ENCODE measurements around the gene ERICH3.

Gene ERICH3, protein sequence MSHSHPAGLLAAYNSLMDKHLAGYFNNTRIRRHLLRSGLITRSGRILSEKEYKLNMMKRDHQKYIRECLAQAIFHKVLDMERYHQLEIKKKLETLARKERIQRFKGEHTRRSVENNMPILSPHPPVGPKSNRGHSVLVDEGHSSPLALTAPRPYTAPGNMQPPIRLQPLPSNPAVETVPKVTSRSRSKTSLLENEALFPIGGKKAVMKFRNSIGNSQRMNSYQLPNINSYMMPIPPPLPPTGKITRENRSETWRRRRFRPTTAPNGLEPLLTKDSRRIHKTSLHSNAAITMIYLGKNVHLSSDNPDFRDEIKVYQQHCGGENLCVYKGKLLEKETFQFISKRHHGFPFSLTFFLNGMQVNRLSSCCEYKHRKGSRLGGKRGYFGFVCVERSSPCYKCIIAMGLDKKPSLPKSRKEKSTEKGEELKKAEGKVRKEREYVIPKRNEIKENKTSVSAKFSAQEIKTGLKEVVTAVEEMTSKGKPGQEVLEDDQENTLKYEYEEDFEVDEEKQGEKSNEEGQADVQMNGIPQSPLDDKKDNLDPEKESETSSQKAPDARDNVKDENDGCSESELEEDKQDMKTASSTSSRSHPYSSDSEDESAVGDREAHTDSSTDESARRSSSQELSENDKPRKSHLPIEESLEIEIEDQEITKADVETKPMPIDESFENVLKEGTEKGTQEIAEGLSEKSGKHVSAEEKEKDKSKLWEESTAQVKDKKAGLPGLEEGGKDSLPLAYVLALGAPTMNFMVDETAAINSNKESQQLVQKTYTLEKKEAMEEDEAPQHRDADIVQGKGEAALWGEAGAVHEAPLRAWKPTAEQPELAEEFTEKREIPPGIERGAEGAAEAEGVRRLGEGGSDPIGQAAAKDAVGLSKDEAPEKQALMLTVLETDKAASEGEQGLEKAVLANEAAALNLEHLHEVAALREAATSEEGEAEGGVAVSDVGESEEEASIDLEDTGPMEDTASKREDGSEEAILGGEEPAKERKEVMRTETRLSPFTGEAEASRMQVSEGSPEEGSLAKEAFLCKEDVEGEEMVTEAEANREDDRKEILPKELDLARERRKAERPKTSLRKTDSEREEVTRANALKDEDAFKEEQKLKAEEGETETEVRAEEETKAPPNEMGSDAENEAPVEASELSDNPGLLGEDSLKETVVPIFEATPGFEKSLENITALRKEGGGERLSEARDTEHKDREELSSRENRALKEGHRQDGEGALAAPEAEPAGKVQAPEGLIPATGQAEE (N-terminal part only)

DNA sequence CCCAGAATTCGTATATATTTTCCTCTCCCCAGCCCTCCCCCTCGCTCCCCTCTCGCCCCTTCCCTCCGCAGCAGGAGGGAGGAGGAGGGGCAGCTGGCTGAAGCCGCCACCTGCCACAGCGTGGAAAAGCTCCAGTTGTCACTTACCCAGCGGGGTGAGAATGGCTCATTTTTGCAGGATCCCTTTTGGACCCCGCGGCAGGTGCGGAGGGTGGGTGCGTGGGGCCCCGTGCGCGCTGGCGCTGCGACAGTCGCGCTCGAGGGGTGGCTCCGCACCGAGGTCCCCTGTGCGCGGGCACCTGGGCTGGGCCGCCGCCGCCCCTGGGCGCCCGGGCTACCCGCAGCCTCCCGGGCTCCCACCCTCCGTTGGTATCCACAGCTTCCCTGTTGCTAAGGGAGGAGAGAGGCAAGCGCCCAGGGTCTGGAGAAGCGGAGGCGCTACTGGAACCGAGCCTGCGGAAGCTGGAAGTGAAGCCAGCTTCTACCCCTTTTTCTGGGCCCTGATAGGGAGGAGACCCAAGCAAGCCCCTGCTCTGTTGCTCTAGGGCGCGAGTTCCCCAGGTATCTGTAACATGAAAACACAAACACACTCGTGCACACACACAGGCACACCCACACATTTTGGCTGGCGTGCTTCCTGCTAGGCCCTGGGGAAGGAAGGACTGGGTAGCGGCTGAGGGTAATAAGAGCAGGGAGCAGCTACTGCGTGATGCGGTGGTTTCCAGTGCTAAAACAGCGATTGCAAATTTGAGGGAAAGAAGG lies at the start of gene ERICH3:
Gene ERICH3 (minus strand): TSS at position 442 of the 761 bp plus-strand sequence. CDS start 273 bp downstream, at position 169.
- peaks cover 0 to 8% of the 10 kb centered on the region in 2 donors for H3K9me3 ChIP-seq (ENCODE audit: control insufficient read depth in 1 of 2, low read length in 2 of 2)
- no peak within 1 kb of the TSS for H3K27ac ChIP-seq (ENCODE audit: low read length)
- no peaks in the 10 kb centered on the region for H3K27me3 ChIP-seq (ENCODE audit: low read depth, low read length)
- H3K36me3 ChIP-seq (ENCODE audit: control insufficient read depth in 1 of 2, insufficient read depth in 2 of 2, low read length in 2 of 2): no peaks in the 10 kb centered on the region
- peaks cover 0 to 9% of the 10 kb centered on the region in 2 donors for H3K4me1 ChIP-seq (ENCODE audit: control insufficient read depth in 1 of 2, insufficient read depth in 2 of 2, low read length in 2 of 2)
- H3K4me3 ChIP-seq (ENCODE audit: low read depth in 1 of 2, low read length in 2 of 2): peak within 1 kb of the TSS; percentile 12 to 69

DNA sequence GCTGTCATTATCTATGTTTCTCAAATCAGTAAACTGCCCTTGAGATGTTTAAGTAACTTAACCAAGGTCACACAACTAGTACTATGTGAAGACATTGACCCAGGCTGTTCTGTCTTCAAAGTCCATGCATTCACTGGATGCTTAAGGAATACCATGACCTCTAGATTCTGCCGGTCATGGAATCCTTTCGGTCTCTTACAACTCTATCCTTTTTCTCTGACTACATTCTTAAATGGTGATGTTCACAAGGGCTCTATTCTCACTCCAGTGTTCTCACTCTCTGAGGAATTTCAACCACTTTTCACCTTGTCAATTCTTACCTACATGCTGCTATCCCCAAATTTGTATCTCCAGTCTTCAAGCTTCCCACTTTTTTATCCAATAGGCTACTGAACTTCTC lies 44.0 kb upstream of the ERICH3 start:
- Histone ChIP-seq H3K27ac (ENCODE audit: low read length) (no peak overlapping the region), H3K9me3 (ENCODE audit: control insufficient read depth in 1 of 2, low read length in 2 of 2) (no peaks in the 10 kb centered on the region), H3K4me3 (ENCODE audit: low read depth in 1 of 2, low read length in 2 of 2) (no peak overlapping the region), H3K36me3 (ENCODE audit: control insufficient read depth in 1 of 2, insufficient read depth in 2 of 2, low read length in 2 of 2) (peaks cover 42 to 63% of the 10 kb centered on the region in 2 donors), H3K4me1 (ENCODE audit: control insufficient read depth in 1 of 2, insufficient read depth in 2 of 2, low read length in 2 of 2) (peaks cover 0 to 9% of the 10 kb centered on the region in 2 donors), H3K27me3 (ENCODE audit: low read depth, low read length) (no peaks in the 10 kb centered on the region)

DNA sequence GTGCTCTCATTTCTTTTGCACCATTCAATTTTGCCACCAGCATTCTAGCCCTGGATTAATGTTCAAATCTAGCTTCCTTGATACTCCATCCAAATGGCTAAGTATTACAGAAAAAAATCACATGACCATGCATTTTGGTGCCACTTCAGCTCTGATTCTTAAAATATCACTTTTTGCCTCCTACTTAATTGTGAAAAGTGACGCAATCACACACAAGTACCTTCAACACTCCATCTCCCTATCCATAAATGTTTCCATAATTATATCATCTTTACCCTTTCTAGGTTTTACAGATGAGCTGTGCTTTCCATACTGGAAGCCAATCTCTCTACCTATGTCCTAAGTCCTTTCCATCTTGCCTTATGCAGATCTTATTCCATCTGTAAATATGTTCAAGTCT lies 43.2 kb upstream of the ERICH3 start:
- Histone ChIP-seq H3K4me3 (ENCODE audit: low read depth in 1 of 2, low read length in 2 of 2) (no peak overlapping the region), H3K27me3 (ENCODE audit: low read depth, low read length) (no peaks in the 10 kb centered on the region), H3K4me1 (ENCODE audit: control insufficient read depth in 1 of 2, insufficient read depth in 2 of 2, low read length in 2 of 2) (peaks cover 0 to 9% of the 10 kb centered on the region in 2 donors), H3K36me3 (ENCODE audit: control insufficient read depth in 1 of 2, insufficient read depth in 2 of 2, low read length in 2 of 2) (peaks cover 36 to 59% of the 10 kb centered on the region in 2 donors), H3K27ac (ENCODE audit: low read length) (no peak overlapping the region), H3K9me3 (ENCODE audit: control insufficient read depth in 1 of 2, low read length in 2 of 2) (no peaks in the 10 kb centered on the region)

DNA sequence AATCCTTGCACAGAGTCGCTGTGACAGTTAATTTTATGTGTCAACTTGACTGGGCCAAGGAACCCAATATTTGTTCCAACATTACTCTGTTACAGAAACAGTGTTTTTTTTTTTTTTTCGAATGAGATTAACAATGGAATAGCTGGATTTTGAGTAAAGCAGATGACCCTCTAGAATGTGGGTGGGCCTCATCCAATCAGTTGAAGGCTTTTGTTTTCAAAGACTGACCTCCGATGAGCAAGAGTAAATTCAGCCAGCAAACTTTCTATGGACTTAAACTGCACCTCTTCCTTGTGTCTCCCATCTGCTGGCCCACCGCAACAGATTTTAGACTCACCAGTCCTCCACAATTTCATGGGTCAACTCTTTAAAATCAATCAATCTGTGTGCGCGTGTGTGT lies 42.2 kb upstream of the ERICH3 start:
- H3K36me3 ChIP-seq (ENCODE audit: control insufficient read depth in 1 of 2, insufficient read depth in 2 of 2, low read length in 2 of 2): peaks cover 36 to 59% of the 10 kb centered on the region in 2 donors
- H3K27ac ChIP-seq (ENCODE audit: low read length): no peak overlapping the region
- H3K4me1 ChIP-seq (ENCODE audit: control insufficient read depth in 1 of 2, insufficient read depth in 2 of 2, low read length in 2 of 2): peaks cover 0 to 9% of the 10 kb centered on the region in 2 donors
- no peak overlapping the region for H3K4me3 ChIP-seq (ENCODE audit: low read depth in 1 of 2, low read length in 2 of 2)
- no peaks in the 10 kb centered on the region for H3K27me3 ChIP-seq (ENCODE audit: low read depth, low read length)
- H3K9me3 ChIP-seq (ENCODE audit: control insufficient read depth in 1 of 2, low read length in 2 of 2): no peaks in the 10 kb centered on the region

DNA sequence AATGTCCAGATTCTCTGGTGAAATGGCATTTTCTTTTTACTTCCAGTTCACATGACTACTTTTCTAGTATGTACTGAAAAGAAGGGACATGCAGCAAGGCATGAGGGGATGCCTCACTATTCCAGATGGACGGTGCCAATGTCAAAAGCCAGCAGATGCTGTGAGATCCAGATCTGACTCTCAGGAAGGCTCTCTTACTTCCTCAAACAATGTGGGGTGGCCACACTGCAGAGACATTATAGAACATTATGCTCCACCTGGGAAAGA lies 41.6 kb upstream of the ERICH3 start:
- Histone ChIP-seq H3K4me1 (ENCODE audit: control insufficient read depth in 1 of 2, insufficient read depth in 2 of 2, low read length in 2 of 2) (peaks cover 0 to 9% of the 10 kb centered on the region in 2 donors), H3K4me3 (ENCODE audit: low read depth in 1 of 2, low read length in 2 of 2) (no peak overlapping the region), H3K9me3 (ENCODE audit: control insufficient read depth in 1 of 2, low read length in 2 of 2) (no peaks in the 10 kb centered on the region), H3K36me3 (ENCODE audit: control insufficient read depth in 1 of 2, insufficient read depth in 2 of 2, low read length in 2 of 2) (peaks cover 33 to 59% of the 10 kb centered on the region in 2 donors), H3K27ac (ENCODE audit: low read length) (no peak overlapping the region), H3K27me3 (ENCODE audit: low read depth, low read length) (no peaks in the 10 kb centered on the region)

DNA sequence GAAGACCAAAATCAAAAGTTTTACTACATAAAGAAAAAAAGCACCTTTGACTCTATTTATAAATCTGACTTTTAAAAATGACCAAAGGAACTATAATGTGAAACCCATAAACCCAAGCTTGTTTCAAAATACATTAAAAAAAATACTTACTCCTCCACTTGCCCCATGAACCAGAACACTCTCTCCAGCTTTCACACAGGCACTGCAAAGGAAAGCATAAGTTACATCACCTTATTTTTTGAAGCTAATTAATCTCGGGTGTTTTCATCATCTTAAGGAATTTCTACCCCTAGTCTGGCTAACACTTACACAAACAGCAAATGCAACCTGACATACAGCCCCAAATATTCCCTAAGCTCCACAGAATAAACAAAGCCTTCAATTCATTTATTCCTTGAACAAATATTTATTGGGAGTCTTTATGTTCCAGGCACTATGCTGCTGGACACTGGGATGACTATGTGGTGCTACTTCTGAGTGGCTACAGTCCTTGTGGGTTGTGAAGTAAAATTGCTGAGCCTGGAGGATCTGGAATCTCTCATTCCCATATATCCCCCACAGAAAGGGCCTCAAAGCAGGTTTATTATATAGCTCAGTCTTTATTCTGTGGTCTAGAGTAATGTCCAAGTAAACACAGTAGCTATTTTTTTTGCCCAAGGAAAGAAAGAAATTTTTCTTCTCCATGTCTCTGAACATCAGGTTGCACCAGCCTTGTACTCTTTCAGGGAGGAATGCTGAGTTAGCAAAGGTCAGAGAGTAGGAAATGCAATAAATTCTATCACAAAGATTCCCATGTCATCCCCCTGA lies 41.0 kb upstream of the ERICH3 start:
- Histone ChIP-seq H3K4me1 (ENCODE audit: control insufficient read depth in 1 of 2, insufficient read depth in 2 of 2, low read length in 2 of 2) (peaks cover 0 to 9% of the 10 kb centered on the region in 2 donors), H3K36me3 (ENCODE audit: control insufficient read depth in 1 of 2, insufficient read depth in 2 of 2, low read length in 2 of 2) (peaks cover 28 to 56% of the 10 kb centered on the region in 2 donors), H3K4me3 (ENCODE audit: low read depth in 1 of 2, low read length in 2 of 2) (no peak overlapping the region), H3K9me3 (ENCODE audit: control insufficient read depth in 1 of 2, low read length in 2 of 2) (no peaks in the 10 kb centered on the region), H3K27me3 (ENCODE audit: low read depth, low read length) (no peaks in the 10 kb centered on the region), H3K27ac (ENCODE audit: low read length) (no peak overlapping the region)

DNA sequence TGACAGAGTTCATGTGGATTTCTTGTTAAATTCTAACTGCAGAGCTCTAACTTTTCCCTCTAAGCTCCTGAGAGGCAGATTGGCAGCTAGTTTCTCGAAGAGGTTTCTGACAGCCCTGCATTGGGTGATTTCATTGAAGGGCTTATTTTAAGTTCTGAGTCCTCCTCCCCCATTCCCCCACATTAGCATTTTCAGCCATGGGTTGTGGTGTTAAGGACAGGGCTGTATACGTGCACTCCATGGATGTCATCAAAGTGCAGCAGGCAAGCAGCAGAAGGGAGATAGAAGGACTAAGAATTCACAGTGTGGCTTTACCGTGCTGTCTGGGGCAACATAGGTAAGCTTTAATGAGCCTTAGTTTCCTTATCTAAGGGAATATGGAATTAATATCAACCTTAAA lies 40.3 kb upstream of the ERICH3 start:
- H3K9me3 ChIP-seq (ENCODE audit: control insufficient read depth in 1 of 2, low read length in 2 of 2): no peaks in the 10 kb centered on the region
- H3K27ac ChIP-seq (ENCODE audit: low read length): no peak overlapping the region
- no peak overlapping the region for H3K4me3 ChIP-seq (ENCODE audit: low read depth in 1 of 2, low read length in 2 of 2)
- peaks cover 0 to 9% of the 10 kb centered on the region in 2 donors for H3K4me1 ChIP-seq (ENCODE audit: control insufficient read depth in 1 of 2, insufficient read depth in 2 of 2, low read length in 2 of 2)
- peaks cover 31 to 59% of the 10 kb centered on the region in 2 donors for H3K36me3 ChIP-seq (ENCODE audit: control insufficient read depth in 1 of 2, insufficient read depth in 2 of 2, low read length in 2 of 2)
- H3K27me3 ChIP-seq (ENCODE audit: low read depth, low read length): no peaks in the 10 kb centered on the region

DNA sequence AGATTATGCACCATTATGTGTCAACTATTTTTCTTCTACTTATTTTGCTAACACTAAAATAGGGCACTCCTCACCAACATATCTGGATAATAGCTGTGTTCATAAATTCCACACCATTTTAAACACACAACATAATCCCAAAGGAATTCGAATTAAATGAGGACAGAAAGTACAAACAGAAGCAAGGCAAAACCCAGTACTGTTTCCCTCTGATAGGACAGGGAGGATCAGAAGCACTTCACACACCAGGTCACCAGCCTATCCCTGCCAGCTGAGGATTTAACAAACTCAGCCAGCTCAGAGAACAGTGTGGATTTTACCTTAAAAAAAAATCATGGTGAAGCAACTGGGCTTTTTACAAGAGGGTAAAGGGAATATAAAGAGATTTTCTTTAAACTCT lies 39.3 kb upstream of the ERICH3 start:
- Histone ChIP-seq H3K27ac (ENCODE audit: low read length) (peak overlapping the region; percentile 32), H3K4me3 (ENCODE audit: low read depth in 1 of 2, low read length in 2 of 2) (no peak overlapping the region), H3K36me3 (ENCODE audit: control insufficient read depth in 1 of 2, insufficient read depth in 2 of 2, low read length in 2 of 2) (peaks cover 29 to 59% of the 10 kb centered on the region in 2 donors), H3K9me3 (ENCODE audit: control insufficient read depth in 1 of 2, low read length in 2 of 2) (no peaks in the 10 kb centered on the region), H3K4me1 (ENCODE audit: control insufficient read depth in 1 of 2, insufficient read depth in 2 of 2, low read length in 2 of 2) (peaks cover 0 to 9% of the 10 kb centered on the region in 2 donors), H3K27me3 (ENCODE audit: low read depth, low read length) (no peaks in the 10 kb centered on the region)

DNA sequence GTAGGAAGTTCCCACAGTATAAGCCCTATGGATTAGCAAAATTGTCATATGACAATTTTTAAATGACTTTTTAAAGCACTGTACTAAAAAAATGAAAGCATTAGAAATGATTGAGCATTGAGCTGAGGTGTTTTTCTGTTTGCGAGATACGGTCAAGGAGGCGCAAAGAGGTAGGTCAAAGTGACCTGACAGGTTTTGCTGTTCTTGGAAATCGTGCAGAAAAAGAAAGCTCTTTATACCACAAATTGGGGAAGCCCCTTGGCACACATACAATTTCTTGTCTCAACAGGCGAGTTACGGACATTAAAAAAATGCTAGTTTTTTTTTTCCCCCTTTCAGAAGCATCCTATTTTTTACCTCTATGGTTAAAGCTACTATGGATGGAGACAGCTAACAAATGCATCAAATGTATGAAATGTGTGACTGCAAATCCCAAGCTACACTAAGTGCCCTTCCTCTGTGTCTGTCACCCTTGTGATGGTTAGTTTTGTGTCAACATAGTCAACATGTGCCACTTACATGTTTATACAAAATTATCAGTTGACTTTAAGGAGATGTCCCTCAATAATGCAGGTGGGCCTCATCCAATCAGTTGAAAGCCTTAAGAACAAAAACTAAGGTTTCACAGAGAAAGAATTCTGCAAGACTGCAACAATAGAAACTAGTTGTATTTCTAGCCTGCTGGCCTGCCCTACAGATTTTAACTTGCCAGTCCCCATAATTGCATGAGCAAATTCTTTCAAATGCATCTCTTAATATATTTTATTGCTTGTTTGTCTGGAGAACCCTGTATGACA lies 30.0 kb upstream of the ERICH3 start:
- H3K4me3 ChIP-seq (ENCODE audit: low read depth in 1 of 2, low read length in 2 of 2): no peak overlapping the region
- H3K36me3 ChIP-seq (ENCODE audit: control insufficient read depth in 1 of 2, insufficient read depth in 2 of 2, low read length in 2 of 2): peaks cover 18 to 50% of the 10 kb centered on the region in 2 donors

More for the DNA sequence above, 30.0 kb upstream of the ERICH3 start:
- Histone ChIP-seq H3K4me1 (ENCODE audit: control insufficient read depth in 1 of 2, insufficient read depth in 2 of 2, low read length in 2 of 2) (no peaks in the 10 kb centered on the region), H3K27me3 (ENCODE audit: low read depth, low read length) (no peaks in the 10 kb centered on the region), H3K9me3 (ENCODE audit: control insufficient read depth in 1 of 2, low read length in 2 of 2) (no peaks in the 10 kb centered on the region), H3K27ac (ENCODE audit: low read length) (no peak overlapping the region)

Data from muscle layer of duodenum (tissue), 2 donors.